H1 (cell line): ENCODE results near the gene SPATA22. TPM values are rescaled to one million over a fixed set of nuclear protein-coding genes. Genes with fewer than 3 reads are reported as not detected.
"Not testable (repeated sequence)": the region's sequence is repeated elsewhere in the genome, so short reads cannot be mapped to it uniquely, and the experiment has no call there.

Source experiments
- CTCF ChIA-PET: fragments of 300-600 bp; sonication (Branson Sonifier 250); formaldehyde crosslinking; loops from one replicate; lab custom pipeline; 2021; ENCODE audit not compliant: partially characterized antibody; lab: Charles Lee
- POLR2A ChIA-PET: fragments of 300-600 bp; sonication (Branson Sonifier 250); formaldehyde crosslinking; loops from one replicate; lab custom pipeline; 2021; ENCODE audit warnings: inconsistent platforms; ENCODE audit not compliant: partially characterized antibody; lab: Charles Lee
- DNase-seq, 2 experiments: peaks; one replicate each; pipeline versions ENCODE4 v3.0.0 to v3.0.0-alpha.2; 2010 to 2022; ENCODE audit warnings: low spot score in 2 of 2, low read depth in 1 of 2, mixed read lengths in 1 of 2
- FAIRE-seq: peaks from 2 replicates; lab custom pipeline; 2011; peaks lifted over from hg19 to GRCh38; lab: Jason Lieb, UNC
- H2AFZ ChIP-seq: 2 replicates; pipeline ENCODE4 v1.8.1; 2012; ENCODE audit warnings: low read length, inconsistent platforms
- H2AK5ac ChIP-seq: 2 replicates; pipeline ENCODE4 v1.6.1; 2013; ENCODE audit warnings: low read depth, low read length
- H2BK120ac ChIP-seq: replicated peaks from 2 replicates; pipeline ENCODE3; 2013; ENCODE audit warnings: low read depth, low read length, inconsistent platforms
- H2BK12ac ChIP-seq: 2 replicates; pipeline ENCODE4 v1.6.1; 2013; ENCODE audit warnings: low read depth, low read length
- H2BK15ac ChIP-seq: 2 replicates; pipeline ENCODE4 v1.6.1; 2013; ENCODE audit warnings: low read length
- H2BK20ac ChIP-seq: 2 replicates; pipeline ENCODE4 v1.6.1; 2013; ENCODE audit warnings: low read length
- H2BK5ac ChIP-seq: 2 replicates; pipeline ENCODE4 v1.6.1; 2013; ENCODE audit warnings: low read depth, low read length
- H3K14ac ChIP-seq: 2 replicates; pipeline ENCODE4 v1.6.1; 2013; ENCODE audit warnings: inconsistent platforms; ENCODE audit not compliant: insufficient read length
- H3K18ac ChIP-seq: 2 replicates; pipeline ENCODE4 v1.6.1; 2013; ENCODE audit warnings: low read length; ENCODE audit errors: extremely low read depth
- H3K23ac ChIP-seq: 2 replicates; pipeline ENCODE4 v1.6.1; 2013; ENCODE audit warnings: inconsistent platforms; ENCODE audit not compliant: insufficient read length
- H3K23me2 ChIP-seq: 2 replicates; pipeline ENCODE4 v1.6.1; 2013; ENCODE audit warnings: low read depth, low read length
- H3K27ac ChIP-seq: 2 replicates; pipeline ENCODE4 v1.6.1; 2011; ENCODE audit warnings: low read depth, low read length, inconsistent platforms
- H3K27me3 ChIP-seq, 4 experiments: replicated peaks in 1 of 4; 1 replicate in 1 of 4; 2 replicates in 3 of 4; pipeline versions ENCODE4 v1.6.1 to v1.8.1; 2011 to 2013; ENCODE audit warnings: low read length in 3 of 4, mild to moderate bottlenecking in 3 of 4, inconsistent platforms in 2 of 4, mixed read lengths in 2 of 4, moderate library complexity in 1 of 4; ENCODE audit not compliant: control insufficient read depth in 3 of 4, insufficient read depth in 3 of 4; ENCODE audit errors: extremely low read depth in 1 of 4
- H3K36me3 ChIP-seq, 4 experiments: 2 replicates each; pipeline versions ENCODE4 v1.6.1 to v1.8.1; 2011 to 2013; ENCODE audit warnings: mild to moderate bottlenecking in 4 of 4, low read length in 3 of 4, moderate library complexity in 2 of 4, control low read depth in 1 of 4, inconsistent platforms in 1 of 4; ENCODE audit not compliant: insufficient read depth in 4 of 4, control insufficient read depth in 2 of 4
- H3K4ac ChIP-seq: replicated peaks from 2 replicates; pipeline ENCODE3; 2013; ENCODE audit warnings: low read length, low read depth, mixed read lengths, inconsistent platforms; ENCODE audit not compliant: insufficient read length
- H3K4me1 ChIP-seq, 4 experiments: replicated peaks in 1 of 4; 1 replicate in 1 of 4; 2 replicates in 3 of 4; pipeline versions ENCODE4 v1.6.1 to v1.8.1; 2011 to 2013; ENCODE audit warnings: low read length in 3 of 4, inconsistent platforms in 2 of 4, mixed read lengths in 1 of 4; ENCODE audit not compliant: insufficient read depth in 4 of 4, control insufficient read depth in 3 of 4
- H3K4me2 ChIP-seq, 2 experiments: 2 replicates each; pipeline versions ENCODE4 v1.6.1 to v1.8.1; 2011 to 2013; ENCODE audit warnings: low read depth in 2 of 2, low read length in 2 of 2, control low read depth in 1 of 2, inconsistent platforms in 1 of 2, mild to moderate bottlenecking in 1 of 2; ENCODE audit not compliant: insufficient read depth in 1 of 2
- H3K4me3 ChIP-seq, 4 experiments: fragments of 200-600, 300-600 bp in 1 of 4; sonication (generic), shearing (Covaris generic), sonication (Bioruptor Twin) in 1 of 4; 2 replicates each; pipeline versions ENCODE4 v1.5.1 to v1.8.1; 2011 to 2016; ENCODE audit warnings: low read length in 4 of 4, low read depth in 3 of 4, control low read depth in 2 of 4, inconsistent platforms in 2 of 4, mild to moderate bottlenecking in 2 of 4, mixed read lengths in 1 of 4, moderate library complexity in 1 of 4; ENCODE audit not compliant: insufficient read depth in 2 of 4; ENCODE audit errors: extremely low read depth in 1 of 4
- H3K56ac ChIP-seq: replicated peaks from 2 replicates; pipeline ENCODE3; 2013; ENCODE audit warnings: low read depth, mild to moderate bottlenecking, mixed read lengths, low read length, inconsistent platforms; ENCODE audit not compliant: insufficient read length
- H3K79me1 ChIP-seq: 2 replicates; pipeline ENCODE4 v1.6.1; 2013; ENCODE audit warnings: low read depth, low read length, control low read depth
- H3K79me2 ChIP-seq, 2 experiments: 2 replicates each; pipeline versions ENCODE4 v1.6.1 to v1.8.1; 2012 to 2013; ENCODE audit warnings: low read length in 2 of 2, mild to moderate bottlenecking in 2 of 2, inconsistent platforms in 1 of 2; ENCODE audit not compliant: insufficient read depth in 2 of 2, control insufficient read depth in 1 of 2
- H3K9ac ChIP-seq, 4 experiments: replicated peaks in 1 of 4; 1 replicate in 1 of 4; 2 replicates in 3 of 4; pipeline versions ENCODE4 v1.6.1 to v1.8.1; 2011 to 2013; ENCODE audit warnings: low read depth in 3 of 4, low read length in 3 of 4, control low read depth in 2 of 4, mild to moderate bottlenecking in 2 of 4, moderate library complexity in 2 of 4, inconsistent platforms in 1 of 4; ENCODE audit errors: extremely low read depth in 1 of 4
- H3K9me3 ChIP-seq, 2 experiments: 2 replicates each; pipeline versions ENCODE4 v1.6.1 to v1.8.1; 2012 to 2013; ENCODE audit warnings: mild to moderate bottlenecking in 2 of 2, moderate library complexity in 2 of 2, control low read depth in 1 of 2, inconsistent platforms in 1 of 2, low read depth in 1 of 2, low read length in 1 of 2, mixed read lengths in 1 of 2; ENCODE audit not compliant: insufficient read depth in 2 of 2
- H4K20me1 ChIP-seq, 2 experiments: replicated peaks in 1 of 2; 2 replicates each; pipeline versions ENCODE3 to v1.8.1; 2011 to 2013; ENCODE audit warnings: inconsistent platforms in 2 of 2, low read length in 2 of 2, mild to moderate bottlenecking in 1 of 2; ENCODE audit not compliant: insufficient read depth in 2 of 2, control insufficient read depth in 1 of 2
- H4K5ac ChIP-seq: 2 replicates; pipeline ENCODE4 v1.6.1; 2013; ENCODE audit warnings: low read length, low read depth, mixed read lengths, inconsistent platforms; ENCODE audit not compliant: insufficient read length
- H4K8ac ChIP-seq: 2 replicates; pipeline ENCODE4 v1.8.0; 2013; ENCODE audit warnings: mild to moderate bottlenecking, moderate library complexity, low read length, inconsistent platforms; ENCODE audit not compliant: insufficient read depth; ENCODE audit errors: extremely low read depth
- H4K91ac ChIP-seq: replicated peaks from 2 replicates; pipeline ENCODE3; 2013; ENCODE audit warnings: low read length, mixed read lengths, inconsistent platforms; ENCODE audit not compliant: insufficient read length
- ATF3 ChIP-seq: IDR thresholded peaks from 2 replicates; pipeline ENCODE4 v1.6.1; 2011; ENCODE audit warnings: low read depth, mild to moderate bottlenecking, low read length; ENCODE audit not compliant: insufficient read depth
- CREB1 ChIP-seq: IDR thresholded peaks from 2 replicates; pipeline ENCODE4 v1.6.1; 2012; ENCODE audit warnings: inconsistent platforms
- CTBP2 ChIP-seq: IDR thresholded peaks from 2 replicates; pipeline ENCODE4 v1.7.0; 2011; ENCODE audit warnings: borderline replicate concordance, mild to moderate bottlenecking, moderate library complexity, mixed read lengths, low read length; ENCODE audit not compliant: insufficient read depth, insufficient read length
- HDAC2 ChIP-seq, 2 experiments: fragments of 300-600 bp in 1 of 2; sonication (generic) in 1 of 2; IDR thresholded peaks; 2 replicates each; pipeline ENCODE4 v1.6.1; 2011 to 2012; ENCODE audit warnings: low read depth in 2 of 2, low read length in 2 of 2, mild to moderate bottlenecking in 2 of 2, moderate library complexity in 2 of 2, borderline replicate concordance in 1 of 2, inconsistent platforms in 1 of 2
- KDM1A ChIP-seq: fragments of 200-600, 300-600 bp; sonication (generic); IDR thresholded peaks from 2 replicates; pipeline ENCODE4 v1.7.1; 2016; ENCODE audit warnings: mild to moderate bottlenecking, low read length, borderline replicate concordance
- PHF8 ChIP-seq: fragments of 200-600 bp; sonication (generic); conservative IDR thresholded peaks from 2 replicates; pipeline ENCODE4 v1.7.1; 2012; ENCODE audit warnings: low read depth, mild to moderate bottlenecking, inconsistent platforms, low read length, moderate library complexity
- SUZ12 ChIP-seq: fragments of 200-600 bp; sonication (generic); IDR thresholded peaks from 2 replicates; pipeline ENCODE4 v1.6.1; 2012; ENCODE audit warnings: mild to moderate bottlenecking, inconsistent platforms, low read length, moderate library complexity, mixed read lengths
- TEAD4 ChIP-seq: IDR thresholded peaks from 2 replicates; pipeline ENCODE4 v1.6.1; 2012; ENCODE audit warnings: low read depth, low read length, inconsistent platforms, mixed read lengths
- WGBS, 2 experiments: shearing (Covaris generic) in 1 of 2; methylation state at CpG; one replicate each; pipeline versions ENCODE4 v1.1.6 to v1.1.7; 2013 to 2015; ENCODE audit warnings: low lambda C conversion rate in 2 of 2, mixed read lengths in 2 of 2, inconsistent platforms in 1 of 2, low coverage in 1 of 2, missing lambda C conversion rate in 1 of 2; ENCODE audit not compliant: insufficient replicate concordance in 2 of 2, insufficient coverage in 1 of 2, insufficient read length in 1 of 2; ENCODE audit errors: extremely low coverage in 1 of 2, missing lambda C conversion rate in 1 of 2; 5-methylcytosine and 5-hydroxymethylcytosine counted together
- polyA plus RNA-seq, 7 experiments: library from polyadenylated mRNA; depleted of rRNA in 3 of 7; stranded (reverse) in 5 of 7; unstranded in 2 of 7; fragments of >200 nt in 5 of 7; fragments of 200-250 nt in 2 of 7; gene quantifications; 1 replicate in 5 of 7; 2 replicates in 1 of 7; 4 replicates in 1 of 7; pipeline versions ENCODE4 v1.2.1 to v1.2.3, GENCODE V29; 2011 to 2013; ENCODE audit warnings: missing spikeins in 2 of 7, mixed read lengths in 2 of 7
- total RNA-seq: library from RNA; stranded (reverse); fragmentation: NEBNext Ultra II Directional; extraction: Animal tissue kit (Norgen Biotek cat#: 25700); gene quantifications from 2 replicates; pipeline ENCODE4 v1.2.1, GENCODE V29; 2021
- TF ChIP-seq, protein P1 (sequence below): IDR thresholded peaks from 2 replicates; pipeline ENCODE4 v1.6.1; 2012; ENCODE audit warnings: inconsistent platforms

The SPATA22 gene
- total and polyA plus RNA-seq, 2 of the 8 experiments (the other 6 are each of a cell fraction or from before 2014, with no cell fraction given): 0.06 TPM; not detected in 1

GRCh38 chr17:3398310-3398709 is 73.3 kb downstream of the SPATA22 start, which contains the start of gene OR1E1 (continued):
- TF ChIP-seq HDAC2 (IDR thresholded peaks at IDR 0.05; ENCODE audit: borderline replicate concordance in 1 of 2, low read depth in 2 of 2, low read length in 2 of 2): no peak
- TF ChIP-seq ATF3: no peak
- TF ChIP-seq, protein P1, sequence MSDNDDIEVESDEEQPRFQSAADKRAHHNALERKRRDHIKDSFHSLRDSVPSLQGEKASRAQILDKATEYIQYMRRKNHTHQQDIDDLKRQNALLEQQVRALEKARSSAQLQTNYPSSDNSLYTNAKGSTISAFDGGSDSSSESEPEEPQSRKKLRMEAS: no peak
- no peak for TF ChIP-seq TEAD4
- TF ChIP-seq SUZ12: no peak
- TF ChIP-seq CTBP2: no peak
- no peak for TF ChIP-seq PHF8
- TF ChIP-seq KDM1A: no peak
- no peak for TF ChIP-seq CREB1

DNA sequence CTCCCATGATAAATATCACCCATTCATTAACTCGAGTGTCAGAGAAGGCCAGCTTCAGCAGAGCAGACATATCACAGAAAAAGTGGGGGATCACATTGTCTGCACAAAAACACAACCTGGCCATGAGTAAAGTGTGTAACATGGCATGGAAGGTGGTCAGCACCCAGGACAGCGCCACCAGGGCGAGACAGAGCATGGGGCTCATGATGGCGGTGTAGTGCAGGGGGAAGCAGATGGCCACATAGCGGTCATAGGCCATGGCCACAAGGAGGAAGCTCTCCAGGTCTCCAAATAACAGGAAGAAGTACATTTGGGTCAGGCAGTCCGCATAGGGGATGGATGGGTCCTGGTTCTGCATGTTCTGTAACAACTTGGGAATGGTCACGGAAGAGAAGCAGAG is 73.8 kb downstream of the SPATA22 start:
- H4K8ac ChIP-seq, H3K23ac ChIP-seq, H2BK20ac ChIP-seq, H4K20me1 ChIP-seq, H2BK120ac ChIP-seq, H3K79me2 ChIP-seq, H3K23me2 ChIP-seq, POLR2A ChIA-PET, H3K4ac ChIP-seq, H3K4me2 ChIP-seq, H3K56ac ChIP-seq, H3K79me1 ChIP-seq, H2BK5ac ChIP-seq, H2AFZ ChIP-seq, H3K36me3 ChIP-seq, H4K91ac ChIP-seq, H3K9ac ChIP-seq, CTCF ChIA-PET, H3K4me3 ChIP-seq, H4K5ac ChIP-seq, H2AK5ac ChIP-seq, H3K4me1 ChIP-seq, H3K14ac ChIP-seq, H3K27ac ChIP-seq, H3K27me3 ChIP-seq, H2BK12ac ChIP-seq, H3K18ac ChIP-seq, H2BK15ac ChIP-seq: not testable (repeated sequence)
- FAIRE-seq (peak; percentile 89), DNase-seq (peak in 1 of 2 experiments; percentile 56)
- 67% methylated on average over 7 of the region's 7 CpGs; no CpG with 5 or more reads in 1 of the 2 experiments for WGBS, 2 experiments
- peaks cover 13 to 40% of the 10 kb centered on the region in 2 experiments for H3K9me3 ChIP-seq
